ENCODE measurements around the gene CACNA2D2.

Gene CACNA2D2

DNA sequence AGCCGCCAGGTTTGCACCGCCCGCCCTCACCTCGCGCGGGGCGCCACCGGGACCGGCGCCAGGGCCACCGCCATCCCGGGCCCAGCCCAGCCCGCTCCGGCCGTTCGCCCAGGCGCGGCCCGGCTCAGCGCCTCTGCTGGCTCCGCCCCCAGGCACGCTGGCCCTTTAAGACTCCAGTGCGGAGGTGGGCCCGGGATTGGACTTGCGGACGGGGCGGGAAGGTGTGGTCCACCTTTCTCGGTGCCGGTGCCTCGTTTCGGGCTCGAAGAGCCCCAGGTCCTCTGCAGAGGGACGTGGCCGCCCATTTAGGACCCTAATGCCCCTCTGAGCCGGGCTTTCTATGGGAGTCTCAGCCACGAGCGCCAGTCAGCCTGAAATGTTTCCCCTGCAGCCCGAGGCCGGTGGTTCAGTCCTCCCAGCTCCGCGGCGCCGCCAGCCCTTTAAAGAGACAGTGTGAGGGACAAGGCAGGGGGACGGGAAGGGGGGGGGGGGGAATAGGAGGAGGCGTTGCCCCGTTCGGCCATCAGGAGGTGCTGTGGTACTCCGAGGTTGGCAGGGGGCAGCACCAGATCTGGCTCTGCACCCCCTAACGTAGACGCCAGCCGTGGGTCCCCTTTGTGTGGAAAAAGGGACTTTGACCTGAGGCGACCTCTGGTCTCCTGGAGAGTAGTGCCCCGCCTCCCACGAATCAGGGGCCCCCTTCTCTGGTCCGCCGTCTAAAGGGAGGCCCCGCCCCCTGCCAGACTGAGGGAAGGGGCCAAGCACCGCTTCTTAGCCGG lies 181.9 kb downstream of the CACNA2D2 start:
- TF ChIP-seq, protein P1, sequence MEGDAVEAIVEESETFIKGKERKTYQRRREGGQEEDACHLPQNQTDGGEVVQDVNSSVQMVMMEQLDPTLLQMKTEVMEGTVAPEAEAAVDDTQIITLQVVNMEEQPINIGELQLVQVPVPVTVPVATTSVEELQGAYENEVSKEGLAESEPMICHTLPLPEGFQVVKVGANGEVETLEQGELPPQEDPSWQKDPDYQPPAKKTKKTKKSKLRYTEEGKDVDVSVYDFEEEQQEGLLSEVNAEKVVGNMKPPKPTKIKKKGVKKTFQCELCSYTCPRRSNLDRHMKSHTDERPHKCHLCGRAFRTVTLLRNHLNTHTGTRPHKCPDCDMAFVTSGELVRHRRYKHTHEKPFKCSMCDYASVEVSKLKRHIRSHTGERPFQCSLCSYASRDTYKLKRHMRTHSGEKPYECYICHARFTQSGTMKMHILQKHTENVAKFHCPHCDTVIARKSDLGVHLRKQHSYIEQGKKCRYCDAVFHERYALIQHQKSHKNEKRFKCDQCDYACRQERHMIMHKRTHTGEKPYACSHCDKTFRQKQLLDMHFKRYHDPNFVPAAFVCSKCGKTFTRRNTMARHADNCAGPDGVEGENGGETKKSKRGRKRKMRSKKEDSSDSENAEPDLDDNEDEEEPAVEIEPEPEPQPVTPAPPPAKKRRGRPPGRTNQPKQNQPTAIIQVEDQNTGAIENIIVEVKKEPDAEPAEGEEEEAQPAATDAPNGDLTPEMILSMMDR (IDR thresholded peaks at IDR 0.05) = peak; percentile 63

DNA sequence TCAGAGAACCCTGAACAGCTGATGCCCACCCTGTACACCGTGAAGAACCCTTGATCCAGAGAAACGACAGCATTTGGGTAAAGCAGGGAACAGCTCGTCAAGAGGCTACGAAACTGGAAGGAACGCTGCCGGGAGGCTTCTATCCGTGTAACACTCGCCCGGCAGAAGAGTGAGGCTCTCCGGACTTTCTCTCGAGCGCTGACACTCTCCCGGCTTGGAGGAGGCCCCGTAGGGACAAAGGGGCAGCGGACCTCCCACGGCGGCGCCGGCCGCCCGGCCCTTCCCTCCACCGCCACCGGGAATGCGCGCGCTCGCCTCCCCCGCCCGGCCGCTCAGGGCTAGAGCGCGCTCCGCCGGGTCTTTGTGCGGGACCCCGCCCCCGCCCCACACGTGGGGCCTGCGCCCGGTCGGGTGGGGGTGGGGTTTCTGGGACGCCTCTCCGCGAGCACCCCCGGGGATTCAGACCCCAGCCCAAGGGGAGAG lies 182.5 kb downstream of the CACNA2D2 start:
- TF ChIP-seq, protein P1 (IDR thresholded peaks at IDR 0.05) = no peak

DNA sequence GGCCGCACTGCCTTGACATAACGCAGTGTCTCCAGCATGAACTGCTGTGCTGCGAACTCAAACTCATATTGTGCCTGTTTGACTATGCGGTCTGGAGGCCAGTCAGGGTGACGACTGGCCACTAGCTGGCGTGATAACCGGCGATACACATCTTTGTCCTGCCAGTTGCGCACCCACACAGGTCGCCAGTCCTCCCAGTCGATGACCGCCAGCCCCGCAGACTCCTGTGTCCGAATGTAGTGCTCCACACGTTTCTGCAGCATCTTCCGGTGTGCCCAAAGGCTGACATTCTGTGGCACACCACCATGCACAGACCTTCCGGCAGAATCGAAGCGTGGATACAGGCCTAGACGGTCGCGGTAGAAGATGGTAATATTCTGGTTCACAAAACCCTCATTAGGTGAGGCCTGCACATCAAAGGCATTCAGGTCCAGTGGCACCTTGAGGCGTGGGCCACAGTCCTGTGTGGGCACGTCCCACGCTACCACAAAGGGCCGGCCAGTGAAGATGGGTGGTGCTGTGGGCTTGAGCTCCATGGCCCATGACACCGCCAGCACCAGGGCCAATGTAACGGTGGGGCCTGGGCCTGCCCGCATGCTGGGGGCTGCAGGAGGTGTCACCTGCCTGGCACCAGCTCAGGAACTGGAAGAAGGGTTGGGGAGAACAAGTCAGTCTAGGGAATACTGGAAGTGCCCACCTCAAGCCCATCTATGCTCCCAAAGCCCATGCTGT lies 183.4 kb downstream of the CACNA2D2 start:
- TF ChIP-seq, protein P1 (IDR thresholded peaks at IDR 0.05) = no peak

DNA sequence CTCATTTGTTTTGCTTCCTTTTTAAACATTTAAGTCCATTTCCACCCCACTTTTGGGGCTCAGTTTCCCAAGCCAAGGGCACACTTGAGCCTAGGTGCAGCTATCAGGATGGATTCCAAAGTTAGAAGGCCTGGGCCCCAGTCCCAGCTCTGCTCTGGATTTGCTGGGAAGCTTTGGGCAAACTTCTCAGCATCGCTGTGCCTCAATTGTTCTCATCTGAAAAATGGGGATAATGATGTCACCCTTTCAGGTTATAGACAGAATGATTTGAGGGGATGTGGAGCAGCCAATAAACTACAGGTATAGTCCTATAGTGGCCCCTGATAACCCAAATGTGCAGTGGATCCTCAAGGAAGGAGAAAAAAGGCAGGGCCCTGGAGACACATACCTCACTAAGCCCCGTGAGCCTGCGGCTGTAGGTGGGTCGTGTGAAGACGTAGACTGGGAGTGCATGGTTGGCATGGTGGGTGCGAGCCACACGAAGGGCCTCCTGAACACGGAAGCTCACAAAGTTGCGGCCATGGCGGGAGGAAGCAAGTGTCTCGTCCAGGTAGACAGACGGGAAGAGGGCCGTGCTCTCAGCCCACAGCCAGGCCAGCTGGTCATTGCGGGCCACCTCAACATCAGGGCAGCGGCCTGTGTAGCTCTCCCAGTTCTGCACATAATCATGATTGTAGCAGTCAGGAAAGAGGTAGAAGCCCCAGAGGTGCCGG lies 184.1 kb downstream of the CACNA2D2 start:
- TF ChIP-seq, protein P1 (IDR thresholded peaks at IDR 0.05) = no peak

DNA sequence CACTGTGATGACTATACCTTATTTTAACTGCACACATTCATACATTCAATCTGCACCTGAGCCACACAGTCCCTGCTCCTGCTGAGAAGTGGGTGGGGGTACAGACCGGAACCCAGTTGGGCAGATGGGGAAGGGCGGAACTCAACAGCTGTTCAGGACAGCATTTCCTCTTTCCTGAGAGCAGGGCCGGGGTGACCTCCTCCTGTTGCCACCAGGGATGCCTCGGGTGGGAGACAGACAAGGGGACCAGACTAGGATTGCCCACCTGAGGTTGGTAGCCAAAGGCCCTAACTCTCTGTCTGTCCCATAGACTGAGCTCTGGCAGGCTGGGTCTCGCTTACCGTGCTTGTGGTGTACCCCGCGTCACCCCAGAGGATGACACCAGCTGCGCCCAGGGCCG lies 184.8 kb downstream of the CACNA2D2 start:
- TF ChIP-seq, protein P1 (IDR thresholded peaks at IDR 0.05) = no peak

DNA sequence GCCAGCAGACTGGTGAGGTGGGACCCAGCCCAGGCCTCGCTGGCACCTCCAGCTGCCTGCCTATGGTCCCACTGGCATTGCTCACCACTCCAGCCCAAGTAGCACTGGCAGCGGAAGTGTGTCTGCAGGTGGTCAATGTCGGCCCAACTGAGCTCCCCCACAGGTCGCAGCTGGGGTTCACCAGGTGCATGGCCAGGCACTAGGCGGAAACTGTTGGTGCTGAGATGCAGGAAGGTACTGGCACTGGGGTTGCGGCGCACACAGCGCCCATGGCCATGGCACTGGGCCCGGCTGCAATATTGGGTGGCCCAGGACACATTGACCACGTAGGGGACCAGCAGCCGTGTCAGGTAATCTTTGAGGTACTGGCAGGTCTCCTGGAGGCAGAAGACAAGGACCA lies 185.3 kb downstream of the CACNA2D2 start:
- TF ChIP-seq, protein P1 (IDR thresholded peaks at IDR 0.05) = no peak

DNA sequence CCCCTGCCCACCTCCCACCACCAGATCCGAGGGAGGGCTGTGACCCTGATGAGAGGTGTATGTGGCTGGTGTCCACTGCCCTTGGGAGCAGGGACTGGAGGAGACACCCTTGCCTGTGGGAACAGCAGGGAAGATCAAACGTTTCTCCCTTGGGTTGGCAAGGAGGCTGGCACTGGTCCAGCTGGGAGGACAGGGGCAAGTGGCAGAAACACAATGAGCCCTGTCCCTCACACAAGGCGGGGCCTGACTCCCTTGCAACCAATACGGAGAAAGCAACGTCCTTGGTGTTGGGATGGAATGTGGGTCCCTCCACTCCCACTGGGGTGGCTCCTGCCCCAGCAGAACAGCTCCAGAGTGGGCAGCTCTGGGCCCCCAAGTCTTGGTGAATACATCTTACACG lies 186.1 kb downstream of the CACNA2D2 start:
- TF ChIP-seq, protein P1 (IDR thresholded peaks at IDR 0.05) = no peak

Data from LNCAP (cell line).